Measurements from ENCODE around the gene KCTD17. TPM values are rescaled to one million over a fixed set of nuclear protein-coding genes. Genes with fewer than 3 reads are reported as not detected.

The KCTD17 gene
- total RNA-seq, 1 donor from 2014 or later, result 35.1 TPM

GRCh38 chr22:37019309-37020191 is 32.0 kb upstream of the KCTD17 start, which contains the start of the genes MPST and TST:
MPST (plus strand) TSS chr22:37019742; CDS start chr22:37019837, 95 bp downstream.
TST (minus strand) TSS chr22:37019447; CDS start chr22:37018732, 715 bp downstream.
- DNase-seq (ENCODE audit: low spot score in 2 of 2), result peak; percentile 89 to 93
- no peak for FAIRE-seq

GRCh38 chr22:37020192-37020479 is 31.4 kb upstream of the KCTD17 start:
- FAIRE-seq, result no peak
- no peak for DNase-seq (ENCODE audit: low spot score in 2 of 2)

GRCh38 chr22:37021041-37021440 is 30.5 kb upstream of the KCTD17 start:
- DNase-seq (ENCODE audit: low spot score in 2 of 2) (no peak), FAIRE-seq (no peak)

- no peak for FAIRE-seq
- DNase-seq (ENCODE audit: low spot score in 2 of 2), result peak; percentile 61 to 63
Observed at GRCh38 chr22:37021710-37022482, 29.6 kb upstream of the KCTD17 start.

- DNase-seq (ENCODE audit: low spot score in 2 of 2) (no peak), FAIRE-seq (no peak)
Observed at GRCh38 chr22:37022483-37023337, 28.8 kb upstream of the KCTD17 start.

GRCh38 chr22:37023743-37024338 is 27.7 kb upstream of the KCTD17 start:
- DNase-seq (ENCODE audit: low spot score in 2 of 2) (no peak), FAIRE-seq (no peak)

GRCh38 chr22:37024339-37025157 is 27.0 kb upstream of the KCTD17 start:
- FAIRE-seq, result no peak
- no peak for DNase-seq (ENCODE audit: low spot score in 2 of 2)

GRCh38 chr22:37025500-37026070 is 26.0 kb upstream of the KCTD17 start:
- DNase-seq (ENCODE audit: low spot score in 2 of 2), result no peak
- FAIRE-seq, result no peak

GRCh38 chr22:37026325-37026724 is 25.2 kb upstream of the KCTD17 start:
- FAIRE-seq (no peak), DNase-seq (ENCODE audit: low spot score in 2 of 2) (no peak)

- DNase-seq (ENCODE audit: low spot score in 2 of 2) (no peak), FAIRE-seq (no peak)
Observed at GRCh38 chr22:37027556-37027955, 24.0 kb upstream of the KCTD17 start.

GRCh38 chr22:37028692-37029674 is 22.6 kb upstream of the KCTD17 start:
- no peak for FAIRE-seq
- no peak for DNase-seq (ENCODE audit: low spot score in 2 of 2)

- no peak for FAIRE-seq
- DNase-seq (ENCODE audit: low spot score in 2 of 2), result no peak
Observed at GRCh38 chr22:37030560-37031281, 20.8 kb upstream of the KCTD17 start.

GRCh38 chr22:37032134-37032534 is 19.4 kb upstream of the KCTD17 start:
- DNase-seq (ENCODE audit: low spot score in 2 of 2) (no peak), FAIRE-seq (no peak)

- FAIRE-seq (no peak), DNase-seq (ENCODE audit: low spot score in 2 of 2) (no peak)
Observed at GRCh38 chr22:37032535-37033460, 18.7 kb upstream of the KCTD17 start.

- DNase-seq (ENCODE audit: low spot score in 2 of 2), result no peak
- no peak for FAIRE-seq
Observed at GRCh38 chr22:37033605-37034430, 17.7 kb upstream of the KCTD17 start.
